Measurements from ENCODE around the gene NOP10. TPM values are rescaled to one million over a fixed set of nuclear protein-coding genes. Genes with fewer than 3 reads are reported as not detected.

Gene NOP10
- polyA plus RNA-seq, 1 of the 3 experiments (the other 2 are of a cell fraction), result 440 TPM

DNA sequence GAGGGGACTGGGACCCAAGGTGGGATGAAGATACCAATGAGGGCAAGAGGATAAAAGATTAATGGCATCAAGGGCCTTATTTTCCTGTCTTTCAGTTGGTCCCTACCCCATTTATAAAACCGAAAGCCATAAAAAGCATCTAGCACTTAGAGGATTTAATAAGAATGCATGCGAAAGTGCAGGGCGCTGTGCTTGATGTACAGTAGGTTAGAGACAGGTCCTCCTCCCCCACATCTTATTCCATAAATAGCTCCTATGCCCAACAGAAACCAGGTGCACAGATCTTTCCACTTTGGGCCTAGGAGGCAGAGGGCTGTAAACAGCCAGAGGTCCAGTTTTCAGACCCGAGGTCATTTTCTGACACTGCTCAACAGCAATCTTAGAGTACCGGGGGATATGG lies 22.9 kb upstream of the NOP10 start:
- H3K36me3 ChIP-seq (replicated peaks in 1 of 2; ENCODE audit: control insufficient read depth in 1 of 2, insufficient read depth in 2 of 2, low read length in 1 of 2), result peaks cover 10 to 28% of the 10 kb centered on the region in 2 experiments
- ChIA-PET POLR2A (interaction anchor here (0.9 to 2.7 kb wide), 3 partner anchors 23 to 141 kb away, joined by 3 to 19 read pairs (median 16); partner anchors contain the start of genes EMC4, NOP10, NUTM1 and SLC12A6), CTCF (interaction anchor here (1.2 to 2.7 kb wide), 3 partner anchors 12 to 124 kb away, joined by 4 to 15 read pairs (median 13); partner anchors contain the start of genes NOP10 and NUTM1)
- H3K4me3 ChIP-seq (ENCODE audit: low read depth in 2 of 2, low read length in 1 of 2), result peak overlapping the region; percentile 74 to 99
- H3K4me1 ChIP-seq (ENCODE audit: control insufficient read depth in 1 of 2, insufficient read depth in 2 of 2, low read depth in 1 of 2, low read length in 1 of 2), result peaks cover 0 to 19% of the 10 kb centered on the region in 2 experiments; a peak in 1 of 4 replicates
- TF ChIP-seq FOSL2 (IDR thresholded peaks at IDR 0.05; ENCODE audit: borderline replicate concordance, low read depth), result no peak
- TF ChIP-seq RAD21 (IDR thresholded peaks at IDR 0.05; ENCODE audit: low read length), result no peak
- no peak for TF ChIP-seq NFIC (IDR thresholded peaks at IDR 0.05; ENCODE audit: borderline replicate concordance)
- no peak for TF ChIP-seq SIN3A (IDR thresholded peaks at IDR 0.05; ENCODE audit: borderline replicate concordance, low read depth, low read length)
- DNase-seq, result no peak
- H3K9ac ChIP-seq, result peak overlapping the region; percentile 75; the same call in 1 of the 2 replicates
- WGBS (ENCODE audit: low lambda C conversion rate), result 41% methylated on average over 5 of the region's 5 CpGs
- no peaks in the 10 kb centered on the region for H3K27me3 ChIP-seq (ENCODE audit: insufficient read depth)
- H3K4me2 ChIP-seq, result peak overlapping the region; percentile 99
- H3K9me3 ChIP-seq, result no peaks in the 10 kb centered on the region
- H3K79me2 ChIP-seq (ENCODE audit: insufficient read depth), result peaks cover 24% of the 10 kb centered on the region
- peak overlapping the region; percentile 63; the same call in 1 of the 2 replicates for H2AFZ ChIP-seq (ENCODE audit: low read depth)
- no peaks in the 10 kb centered on the region for H3F3A ChIP-seq (replicated peaks; ENCODE audit: insufficient read depth)
- H4K20me1 ChIP-seq (ENCODE audit: insufficient read depth), result peaks cover 13% of the 10 kb centered on the region
- peak overlapping the region in 1 of 2 experiments; percentile 85; a peak in 1 of 4 replicates for H3K27ac ChIP-seq (ENCODE audit: low read depth in 2 of 2, low read length in 1 of 2)
- no peaks in the 10 kb centered on the region for H3K9me2 ChIP-seq

GRCh38 chr15:34365091-34365825 lies 22.3 kb upstream of the NOP10 start:
- Histone ChIP-seq H4K20me1 (ENCODE audit: insufficient read depth) (peaks cover 13% of the 10 kb centered on the region), H3F3A (replicated peaks; ENCODE audit: insufficient read depth) (no peaks in the 10 kb centered on the region), H3K4me1 (ENCODE audit: control insufficient read depth in 1 of 2, insufficient read depth in 2 of 2, low read depth in 1 of 2, low read length in 1 of 2) (peaks cover 0 to 19% of the 10 kb centered on the region in 2 experiments; a peak in 1 of 4 replicates), H3K27me3 (ENCODE audit: insufficient read depth) (no peaks in the 10 kb centered on the region), H3K4me3 (ENCODE audit: low read depth in 2 of 2, low read length in 1 of 2) (peak overlapping the region; percentile 74 to 99), H3K9me3 (no peaks in the 10 kb centered on the region), H3K4me2 (peak overlapping the region; percentile 99), H2AFZ (ENCODE audit: low read depth) (no peak overlapping the region), H3K36me3 (replicated peaks in 1 of 2; ENCODE audit: control insufficient read depth in 1 of 2, insufficient read depth in 2 of 2, low read length in 1 of 2) (peaks cover 13 to 34% of the 10 kb centered on the region in 2 experiments), H3K79me2 (ENCODE audit: insufficient read depth) (peaks cover 24% of the 10 kb centered on the region), H3K9ac (peak overlapping the region; percentile 75; the same call in 1 of the 2 replicates), H3K27ac (ENCODE audit: low read depth in 2 of 2, low read length in 1 of 2) (no peak overlapping the region), H3K9me2 (no peaks in the 10 kb centered on the region)
- no peak for DNase-seq
- TF ChIP-seq MAX (IDR thresholded peaks at IDR 0.05; ENCODE audit: low read depth) (no peak), EZH2phosphoT487 (IDR thresholded peaks at IDR 0.05; ENCODE audit: borderline replicate concordance, low read depth) (no peak), RXRA (IDR thresholded peaks at IDR 0.05; ENCODE audit: borderline replicate concordance, low read depth) (no peak), TAF1 (IDR thresholded peaks at IDR 0.05; ENCODE audit: borderline replicate concordance, low read depth, low read length) (no peak), JUND (IDR thresholded peaks at IDR 0.05) (no peak), USF1 (IDR thresholded peaks at IDR 0.05; ENCODE audit: borderline replicate concordance, low read depth) (no peak), SIN3A (IDR thresholded peaks at IDR 0.05; ENCODE audit: borderline replicate concordance, low read depth, low read length) (no peak), GABPA (IDR thresholded peaks at IDR 0.05; ENCODE audit: low read depth) (no peak), YY1 (IDR thresholded peaks at IDR 0.05; ENCODE audit: low read depth) (no peak), EP300 (IDR thresholded peaks at IDR 0.05; ENCODE audit: borderline replicate concordance in 1 of 2, low read depth in 1 of 2, low read length in 1 of 2) (no peak), USF2 (IDR thresholded peaks at IDR 0.05; ENCODE audit: borderline replicate concordance, low read depth, low read length) (no peak), GATA2 (CRISPR knock-in tag; IDR thresholded peaks at IDR 0.05) (no peak), FOSL2 (IDR thresholded peaks at IDR 0.05; ENCODE audit: borderline replicate concordance, low read depth) (no peak), CHD2 (IDR thresholded peaks at IDR 0.05; ENCODE audit: low read length, partially characterized antibody) (no peak), MEF2A (IDR thresholded peaks at IDR 0.05; ENCODE audit: borderline replicate concordance, low read depth) (no peak), NRF1 (IDR thresholded peaks at IDR 0.05; ENCODE audit: low read depth, low read length) (no peak)
- CTCF ChIA-PET, result interaction anchor here (1.2 to 1.8 kb wide), 2 partner anchors 22 to 124 kb away, joined by 4 to 13 read pairs; partner anchors contain the start of genes NOP10 and NUTM1
- POLR2A ChIA-PET, result interaction anchor here (0.9 to 2.7 kb wide), 2 partner anchors 27 to 140 kb away, joined by 3 to 19 read pairs; partner anchors contain the start of genes EMC4 and SLC12A6
- WGBS (ENCODE audit: low lambda C conversion rate), result 93% methylated on average over 15 of the region's 16 CpGs
